ENCODE results near the gene ABI2. TPM values are rescaled to one million over a fixed set of nuclear protein-coding genes. Genes with fewer than 3 reads are reported as not detected.
"Not testable (repeated sequence)": the region's sequence is repeated elsewhere in the genome, so short reads cannot be mapped to it uniquely, and the experiment has no call there.

ABI2 gene
- total RNA-seq: 11.4 TPM

DNA sequence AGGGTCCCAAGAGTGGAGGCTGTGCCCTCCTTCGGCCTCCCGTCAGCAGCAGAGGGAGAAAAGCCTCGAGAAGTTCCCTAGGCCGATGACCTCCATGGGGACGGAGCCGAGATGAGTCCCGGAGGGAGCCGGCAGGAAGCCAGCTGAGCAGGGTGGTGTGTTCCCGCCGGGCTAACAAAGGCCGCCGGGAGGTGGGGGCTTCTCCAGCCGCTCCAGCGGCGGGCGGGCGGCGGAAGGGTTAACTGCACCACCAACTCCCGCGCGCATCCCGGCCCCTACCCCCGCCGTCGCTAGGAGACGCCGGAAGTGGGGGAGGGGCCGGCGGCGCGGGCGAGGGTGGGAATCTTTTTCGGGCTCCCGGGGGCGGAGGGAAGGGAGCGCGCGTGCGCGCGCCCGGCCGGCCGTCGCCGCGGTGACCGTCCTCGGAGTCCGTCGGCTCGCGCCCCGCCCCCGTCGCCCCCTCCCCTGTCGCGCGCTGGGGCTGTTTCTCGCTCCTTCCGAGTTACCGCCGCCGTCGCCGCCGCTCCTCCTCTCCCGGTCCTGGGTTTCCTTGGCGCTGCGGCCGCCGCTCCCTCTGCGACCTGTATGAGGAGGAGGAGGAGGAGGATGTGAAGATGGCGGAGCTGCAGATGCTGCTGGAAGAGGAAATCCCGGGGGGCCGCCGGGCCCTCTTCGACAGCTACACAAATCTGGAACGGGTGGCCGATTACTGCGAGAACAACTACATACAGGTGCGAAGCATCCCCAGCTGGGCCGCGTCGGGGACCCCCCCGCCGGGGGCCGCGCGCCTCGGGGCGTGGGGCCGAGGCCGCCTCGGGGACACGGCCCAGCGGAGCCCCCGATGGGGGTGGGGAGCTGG is at the start of gene ABI2:
TSS of gene ABI2 (plus strand) at position 494 of the 859 bp plus-strand sequence. CDS start at position 615, 121 bp downstream.
- no peaks in the 10 kb centered on the region for H3K9me3 ChIP-seq (ENCODE audit: low read depth, low read length)
- peaks cover 18% of the 10 kb centered on the region for H3K4me1 ChIP-seq (ENCODE audit: insufficient read depth, low read length)
- no peaks in the 10 kb centered on the region for H3K27me3 ChIP-seq (ENCODE audit: insufficient read depth, low read length)
- H3K4me3 ChIP-seq (ENCODE audit: low read length): peak within 1 kb of the TSS; percentile 86

DNA sequence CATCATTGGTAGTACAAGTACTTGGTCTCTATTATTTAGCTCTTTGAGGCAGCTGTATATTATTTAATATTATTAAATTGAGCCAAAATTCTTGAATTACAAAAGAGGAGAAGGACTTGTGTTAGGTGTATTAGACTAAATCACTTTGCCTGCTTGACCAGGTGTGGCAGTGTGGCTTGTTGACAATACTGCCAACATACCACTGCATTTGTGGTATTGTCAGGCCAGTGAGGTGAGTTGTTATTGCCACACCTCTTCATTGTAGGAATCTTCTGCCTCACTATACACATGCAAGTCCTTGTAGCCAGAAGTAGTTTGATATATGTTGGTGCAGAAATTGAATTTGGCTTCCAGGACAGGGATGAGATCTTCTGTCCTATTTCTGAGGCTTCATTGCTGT is 48.9 kb upstream of the ABI2 start:
- Histone ChIP-seq H3K9me3 (ENCODE audit: low read depth, low read length) (no peaks in the 10 kb centered on the region), H3K4me3 (ENCODE audit: low read length) (no peak overlapping the region), H3K4me1 (ENCODE audit: insufficient read depth, low read length) (no peaks in the 10 kb centered on the region), H3K27me3 (ENCODE audit: insufficient read depth, low read length) (no peaks in the 10 kb centered on the region)

DNA sequence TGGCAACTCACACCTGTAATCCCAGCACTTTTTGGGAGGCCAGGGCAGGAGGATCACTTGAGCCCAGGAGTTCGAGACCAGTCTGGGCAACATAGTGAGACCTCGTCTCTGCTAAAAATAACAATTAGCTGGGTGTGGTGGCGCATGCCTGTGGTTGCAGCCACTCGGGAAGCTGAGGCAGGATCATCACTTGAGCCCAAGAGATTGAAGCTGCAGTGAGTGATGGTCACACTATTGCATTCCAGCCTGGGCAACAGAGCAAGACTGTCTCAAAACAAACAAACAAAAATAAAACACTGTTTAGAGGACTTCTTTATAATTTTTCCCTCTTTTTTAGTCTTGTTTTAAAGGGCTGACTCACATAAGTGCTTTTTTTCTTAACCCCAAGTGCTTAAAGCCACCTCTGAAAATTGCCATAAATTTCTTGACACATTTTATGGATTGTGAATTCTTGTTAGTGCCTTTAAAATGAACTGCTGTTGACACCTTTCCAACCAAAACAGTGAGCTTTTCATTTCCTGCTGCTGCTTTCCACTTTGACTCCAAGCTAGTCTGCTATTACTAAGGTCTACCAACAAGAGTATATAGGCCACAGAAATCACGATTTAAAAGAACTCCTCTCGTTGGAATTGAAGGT is 47.6 kb upstream of the ABI2 start:
- Histone ChIP-seq H3K4me1 (ENCODE audit: insufficient read depth, low read length) (no peaks in the 10 kb centered on the region), H3K9me3 (ENCODE audit: low read depth, low read length) (no peaks in the 10 kb centered on the region), H3K4me3 (ENCODE audit: low read length) (no peak overlapping the region), H3K27me3 (ENCODE audit: insufficient read depth, low read length) (no peaks in the 10 kb centered on the region)

DNA sequence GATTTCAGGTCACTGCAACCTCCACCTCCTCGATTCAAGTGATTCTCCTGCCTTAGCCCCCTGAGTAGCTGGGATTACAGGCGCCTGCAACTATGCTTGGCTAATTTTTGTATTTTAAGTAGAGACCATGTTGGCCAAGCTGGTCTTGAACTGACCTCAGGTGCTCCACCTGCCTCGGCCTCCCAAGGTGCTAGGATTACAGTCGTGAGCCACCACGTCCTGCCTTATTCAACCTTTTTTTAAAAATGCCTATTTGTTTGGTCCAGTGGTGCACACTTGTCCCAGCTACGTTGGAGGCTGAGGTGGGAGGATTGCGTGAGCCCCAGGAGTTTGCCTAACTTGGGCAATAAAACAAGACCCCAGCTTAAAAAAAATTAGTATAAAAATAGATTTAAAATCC is 46.1 kb upstream of the ABI2 start:
- Histone ChIP-seq H3K9me3 (ENCODE audit: low read depth, low read length) (no peaks in the 10 kb centered on the region), H3K4me1 (ENCODE audit: insufficient read depth, low read length) (no peaks in the 10 kb centered on the region), H3K4me3 (ENCODE audit: low read length) (no peak overlapping the region)

DNA sequence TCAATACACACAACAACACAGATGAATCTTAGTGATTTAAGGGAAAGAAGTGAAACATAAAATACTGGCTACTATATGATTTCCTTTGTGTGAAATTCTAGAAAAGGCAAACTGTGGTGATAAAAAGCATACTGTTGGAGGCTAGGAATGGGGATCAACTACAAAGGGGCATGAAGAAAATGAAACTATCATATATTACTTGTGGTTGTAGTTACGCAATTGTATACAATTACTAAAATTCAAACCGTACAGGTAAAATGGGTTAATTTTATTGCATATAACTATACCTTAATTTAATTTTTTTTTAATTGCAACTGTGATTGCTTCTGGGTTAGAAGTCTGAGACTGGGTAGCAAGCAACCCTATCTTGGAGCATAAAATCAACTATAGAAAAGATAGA is 41.7 kb upstream of the ABI2 start:
- no peak overlapping the region for H3K4me3 ChIP-seq (ENCODE audit: low read length)
- no peaks in the 10 kb centered on the region for H3K4me1 ChIP-seq (ENCODE audit: insufficient read depth, low read length)
- no peaks in the 10 kb centered on the region for H3K9me3 ChIP-seq (ENCODE audit: low read depth, low read length)
- H3K27me3 ChIP-seq (ENCODE audit: insufficient read depth, low read length): no peaks in the 10 kb centered on the region

More for the DNA sequence above, 46.1 kb upstream of the ABI2 start:
- H3K27me3 ChIP-seq (ENCODE audit: insufficient read depth, low read length): no peaks in the 10 kb centered on the region

DNA sequence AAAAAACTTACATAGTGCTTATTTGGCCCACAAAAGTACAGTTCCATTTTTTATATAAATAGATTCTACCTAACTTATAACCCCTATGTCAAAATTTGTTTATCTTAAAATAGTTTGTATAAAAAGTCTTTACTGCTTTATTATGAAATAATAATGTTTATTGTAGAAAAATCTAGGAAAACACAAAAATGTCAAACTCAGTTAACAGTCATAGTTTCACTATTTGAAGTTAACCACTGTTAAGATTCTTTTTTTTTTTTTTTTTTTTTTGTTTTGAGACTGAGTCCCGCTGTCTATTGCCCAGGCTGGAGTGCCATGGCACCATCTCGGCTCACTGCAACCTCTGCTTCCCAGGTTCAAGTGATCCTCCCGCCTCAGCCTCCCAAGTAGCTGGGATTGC is 26.5 kb upstream of the ABI2 start:
- Histone ChIP-seq H3K27me3 (ENCODE audit: insufficient read depth, low read length) (no peaks in the 10 kb centered on the region), H3K4me3 (ENCODE audit: low read length) (no peak overlapping the region), H3K4me1 (ENCODE audit: insufficient read depth, low read length) (no peaks in the 10 kb centered on the region), H3K9me3 (ENCODE audit: low read depth, low read length) (no peaks in the 10 kb centered on the region)

DNA sequence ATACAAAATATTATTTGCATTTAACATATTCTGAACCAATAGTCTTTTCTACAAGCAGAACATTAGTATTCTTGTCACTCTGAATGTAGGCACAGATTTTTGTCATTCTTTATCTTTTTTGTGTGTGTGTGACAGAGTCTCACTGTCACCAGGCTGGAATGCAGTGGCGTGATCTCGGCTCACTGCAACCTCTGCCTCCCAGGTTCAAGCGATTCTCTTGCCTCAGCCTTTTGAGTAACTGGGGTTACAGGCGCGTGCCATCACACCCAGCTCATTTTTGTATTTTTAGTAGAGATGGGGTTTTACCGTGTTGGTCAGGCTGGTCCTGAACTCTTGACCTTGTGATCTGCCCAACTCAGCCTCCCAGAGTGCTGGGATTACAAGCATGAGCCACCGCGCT is 25.6 kb upstream of the ABI2 start:
- H3K4me3 ChIP-seq (ENCODE audit: low read length); H3K4me1 ChIP-seq (ENCODE audit: insufficient read depth, low read length); H3K9me3 ChIP-seq (ENCODE audit: low read depth, low read length); H3K27me3 ChIP-seq (ENCODE audit: insufficient read depth, low read length): not testable (repeated sequence)

DNA sequence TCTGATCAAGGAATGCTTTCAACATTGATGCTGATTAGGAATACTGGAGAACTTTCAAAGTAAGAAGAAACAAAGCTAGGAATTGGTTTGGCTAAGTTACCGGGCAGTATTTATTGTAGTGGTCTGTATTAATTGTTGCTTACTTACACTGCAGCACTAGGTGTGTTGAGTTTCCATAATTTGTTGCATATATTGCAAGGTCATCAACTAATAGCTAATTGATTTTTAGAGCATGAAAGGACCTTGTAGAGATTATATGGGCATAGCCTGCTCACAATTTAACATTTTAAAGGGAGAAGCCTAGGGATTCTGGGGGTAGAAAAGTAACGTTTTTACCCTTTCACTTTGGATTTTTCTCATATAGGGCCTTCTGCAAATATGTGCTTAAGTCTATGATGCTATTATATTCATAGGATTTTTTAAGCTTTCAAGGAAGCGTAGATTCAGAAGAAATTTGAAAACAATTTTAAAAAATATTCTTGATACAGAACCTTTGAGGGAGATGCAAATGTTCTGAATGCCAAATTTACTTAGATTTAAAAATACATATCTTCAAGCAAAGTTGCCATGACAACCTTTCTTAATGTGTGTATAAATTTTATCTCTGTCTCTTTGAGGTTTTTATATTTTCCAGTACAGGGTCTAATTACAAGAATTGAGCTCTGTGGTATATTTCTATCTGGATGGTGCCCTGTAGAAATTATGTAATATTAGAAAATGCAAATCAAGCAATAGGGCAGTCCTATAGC is 17.3 kb upstream of the ABI2 start:
- Histone ChIP-seq H3K4me1 (ENCODE audit: insufficient read depth, low read length) (no peaks in the 10 kb centered on the region), H3K9me3 (ENCODE audit: low read depth, low read length) (no peaks in the 10 kb centered on the region), H3K27me3 (ENCODE audit: insufficient read depth, low read length) (no peaks in the 10 kb centered on the region), H3K4me3 (ENCODE audit: low read length) (no peak overlapping the region)

DNA sequence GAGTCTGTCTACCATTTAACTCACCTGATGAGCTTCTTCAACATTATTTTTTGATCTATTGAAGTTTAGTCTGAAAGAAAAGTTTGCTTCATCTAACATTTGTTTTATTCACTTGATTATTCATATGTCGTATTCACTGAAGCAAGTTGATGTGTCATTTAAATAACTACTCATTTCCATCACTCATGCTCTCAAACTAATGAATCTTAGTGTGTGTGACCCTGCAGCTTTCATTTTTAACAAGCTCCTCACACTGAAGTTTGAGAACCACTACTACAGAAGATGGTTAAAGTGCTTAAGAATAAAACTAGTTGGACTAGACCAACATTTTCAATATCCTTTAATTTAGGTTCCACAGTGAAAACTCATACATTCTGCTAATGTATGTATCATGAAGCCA is 1.8 kb upstream of the ABI2 start:
- peaks cover 18% of the 10 kb centered on the region for H3K4me1 ChIP-seq (ENCODE audit: insufficient read depth, low read length)
- no peaks in the 10 kb centered on the region for H3K9me3 ChIP-seq (ENCODE audit: low read depth, low read length)
- no peak overlapping the region for H3K4me3 ChIP-seq (ENCODE audit: low read length)
- H3K27me3 ChIP-seq (ENCODE audit: insufficient read depth, low read length): no peaks in the 10 kb centered on the region

DNA sequence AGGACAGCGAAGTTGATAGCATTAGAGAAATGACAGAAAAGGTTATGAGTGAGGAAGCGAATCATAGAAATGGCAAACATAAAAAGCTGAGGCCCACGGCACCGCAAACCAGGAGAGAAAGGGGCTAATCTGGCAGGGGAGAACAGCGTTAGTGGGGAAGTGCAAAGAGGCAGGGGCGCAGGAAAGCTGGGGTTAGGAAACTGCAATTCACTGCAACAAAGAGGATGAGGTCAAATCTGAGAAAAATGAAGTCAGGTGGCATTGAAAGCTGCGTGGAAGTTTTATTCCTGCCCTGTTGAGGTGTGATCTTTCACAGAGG is 653 bp upstream of the ABI2 start:
- H3K4me3 ChIP-seq (ENCODE audit: low read length): peak overlapping the region; percentile 86
- no peaks in the 10 kb centered on the region for H3K27me3 ChIP-seq (ENCODE audit: insufficient read depth, low read length)
- H3K4me1 ChIP-seq (ENCODE audit: insufficient read depth, low read length): peaks cover 18% of the 10 kb centered on the region
- no peaks in the 10 kb centered on the region for H3K9me3 ChIP-seq (ENCODE audit: low read depth, low read length)

DNA sequence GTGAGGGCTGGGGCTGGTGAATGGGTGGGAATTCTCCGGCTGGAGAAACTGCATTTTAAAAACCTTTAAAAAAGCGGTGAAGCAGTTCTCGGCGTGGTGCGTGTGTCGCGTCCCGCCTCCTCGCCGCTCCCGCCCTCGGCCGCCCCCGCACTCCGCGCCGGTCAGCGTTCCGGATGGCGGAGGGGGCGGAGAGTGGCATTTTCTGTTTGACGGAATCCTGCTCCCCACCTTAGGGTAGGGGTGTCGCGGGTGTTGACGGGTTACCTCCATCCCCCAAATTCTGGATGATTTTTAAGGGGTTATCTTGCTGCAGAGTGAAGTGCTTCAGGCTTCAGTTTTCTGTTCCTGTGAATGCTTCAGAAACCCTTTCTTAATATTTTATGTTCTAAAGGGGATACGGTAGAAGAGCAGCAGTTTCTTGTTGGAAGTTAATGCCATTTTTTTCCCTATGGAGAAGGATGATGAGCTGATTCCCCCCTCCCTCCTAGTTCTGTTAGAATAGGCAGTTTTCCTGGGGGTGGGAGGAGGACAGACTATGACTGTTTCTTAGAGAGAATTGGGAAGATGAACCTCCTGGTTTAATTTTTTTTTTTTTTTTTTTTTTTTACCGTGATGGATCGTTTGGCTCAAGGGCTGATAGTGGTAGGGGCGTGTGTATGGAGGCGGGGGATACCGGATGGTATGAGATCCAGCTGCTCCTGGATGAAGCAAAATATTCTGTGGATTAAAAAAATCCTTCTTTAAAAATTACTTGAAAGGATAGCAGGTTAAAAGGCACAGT is 756 bp downstream of the ABI2 start:
- no peaks in the 10 kb centered on the region for H3K27me3 ChIP-seq (ENCODE audit: insufficient read depth, low read length)
- peak overlapping the region; percentile 86 for H3K4me3 ChIP-seq (ENCODE audit: low read length)
- H3K9me3 ChIP-seq (ENCODE audit: low read depth, low read length): no peaks in the 10 kb centered on the region
- H3K4me1 ChIP-seq (ENCODE audit: insufficient read depth, low read length): peaks cover 18% of the 10 kb centered on the region

DNA sequence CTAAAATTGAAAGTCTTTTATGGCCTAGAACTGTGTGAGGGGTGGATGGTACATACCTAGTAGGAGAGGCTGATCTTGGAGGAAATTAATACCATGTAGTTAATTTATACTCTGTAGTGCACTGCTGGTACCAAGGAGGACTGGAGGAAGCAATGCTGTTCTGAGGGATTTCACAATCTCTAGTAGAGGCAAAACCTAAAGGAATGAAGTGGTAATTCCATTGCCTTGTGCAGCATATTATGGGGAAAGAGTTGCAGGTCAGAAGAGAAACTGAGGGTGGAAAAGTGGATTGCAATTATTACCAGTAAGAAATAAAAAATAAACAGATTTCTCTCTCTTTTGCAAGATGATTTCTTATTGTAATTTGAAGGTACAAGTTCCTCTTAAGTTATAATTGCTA is 2.2 kb downstream of the ABI2 start:
- Histone ChIP-seq H3K4me3 (ENCODE audit: low read length) (no peak overlapping the region), H3K27me3 (ENCODE audit: insufficient read depth, low read length) (no peaks in the 10 kb centered on the region), H3K4me1 (ENCODE audit: insufficient read depth, low read length) (peaks cover 18% of the 10 kb centered on the region), H3K9me3 (ENCODE audit: low read depth, low read length) (no peaks in the 10 kb centered on the region)

DNA sequence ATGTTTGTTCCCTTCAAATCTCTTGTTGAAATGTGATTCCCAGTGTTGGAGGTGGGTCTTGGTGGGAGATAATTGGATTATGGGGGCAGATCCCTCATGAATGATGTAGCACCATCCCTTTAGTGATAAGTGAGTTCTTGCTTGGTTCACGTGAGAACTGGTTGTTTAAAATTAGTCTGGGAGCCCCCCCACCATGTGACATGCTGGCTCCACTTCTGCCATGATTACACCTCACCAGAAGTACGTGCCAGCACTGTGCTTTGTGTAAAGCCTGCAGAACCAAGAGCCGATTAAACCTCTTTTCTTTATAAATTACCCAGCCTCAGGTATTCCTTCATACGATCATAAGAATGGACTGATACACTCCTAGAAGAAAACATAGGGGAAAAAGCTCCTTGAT is 10.1 kb downstream of the ABI2 start:
- H3K4me3 ChIP-seq (ENCODE audit: low read length): no peak overlapping the region
- H3K4me1 ChIP-seq (ENCODE audit: insufficient read depth, low read length): no peaks in the 10 kb centered on the region
- H3K9me3 ChIP-seq (ENCODE audit: low read depth, low read length): no peaks in the 10 kb centered on the region
- no peaks in the 10 kb centered on the region for H3K27me3 ChIP-seq (ENCODE audit: insufficient read depth, low read length)

DNA sequence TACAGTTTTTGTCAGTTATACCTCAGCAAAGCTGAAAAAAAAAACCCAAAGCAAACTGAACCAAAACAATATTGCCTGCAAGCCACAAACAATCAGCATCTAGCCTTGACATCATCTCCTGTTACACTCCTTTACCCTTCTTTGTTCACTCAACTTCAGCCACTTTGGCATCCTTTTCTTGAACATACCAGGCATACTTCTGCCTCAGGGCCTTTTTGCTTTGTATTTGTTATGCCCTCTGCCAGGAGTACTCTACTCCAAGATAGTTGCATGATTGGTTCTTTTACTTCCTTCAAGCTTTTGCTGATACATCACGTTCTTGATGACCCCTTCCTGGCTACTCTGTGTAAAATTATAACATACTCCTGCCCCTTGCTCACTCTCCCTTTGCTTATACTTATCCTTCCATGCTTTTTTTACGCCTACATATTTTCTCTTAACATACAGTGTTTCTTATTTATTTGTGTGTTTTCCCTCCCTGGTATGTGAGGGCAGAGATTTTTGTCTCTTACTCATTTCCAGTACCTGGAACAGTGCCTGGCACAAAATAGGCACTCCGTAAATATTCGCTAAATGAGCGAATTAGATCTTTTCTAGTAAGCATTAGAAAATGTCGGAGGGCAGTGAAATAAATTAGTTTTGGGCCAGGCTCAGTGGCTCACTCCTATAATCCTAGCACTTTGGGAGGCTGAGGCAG is 12.7 kb downstream of the ABI2 start:
- Histone ChIP-seq H3K27me3 (ENCODE audit: insufficient read depth, low read length) (no peaks in the 10 kb centered on the region), H3K4me1 (ENCODE audit: insufficient read depth, low read length) (no peaks in the 10 kb centered on the region), H3K9me3 (ENCODE audit: low read depth, low read length) (no peaks in the 10 kb centered on the region), H3K4me3 (ENCODE audit: low read length) (no peak overlapping the region)
